HG02870 (cell line): ENCODE results near the gene TAS2R40.
A peak's percentile ranks its signal among the peaks of the same experiment; 100 is the strongest.
"Not testable (repeated sequence)": the region's sequence is repeated elsewhere in the genome, so short reads cannot be mapped to it uniquely, and the experiment has no call there.

Experiments used
- ATAC-seq: cut with Tn5 transposase; IDR thresholded peaks from one replicate; pipeline ENCODE4 v1.9.1; 2021; ENCODE audit warnings: mild to moderate bottlenecking, moderate library complexity; ENCODE audit not compliant: unreplicated experiment

TAS2R40 gene

DNA sequence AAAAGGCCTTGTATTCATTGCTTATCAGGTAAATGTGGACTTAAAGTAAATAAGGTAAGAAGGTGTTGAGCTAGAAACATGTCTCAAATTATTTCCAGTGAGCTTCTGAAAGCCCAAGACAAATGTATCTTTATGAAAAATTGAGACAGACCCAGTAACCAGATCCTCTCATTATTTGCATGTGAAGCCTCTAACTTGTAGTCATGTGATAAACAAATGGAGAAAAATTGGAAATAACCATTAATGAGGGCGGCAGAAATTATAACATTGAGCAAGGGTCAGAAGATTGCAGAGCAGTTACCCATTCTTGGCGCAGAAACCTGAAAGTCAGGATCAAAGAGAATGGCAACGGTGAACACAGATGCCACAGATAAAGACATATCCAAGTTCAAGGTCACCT is at the start of gene TAS2R40:
Gene TAS2R40, plus strand, starts transcription at position 301 of the 400 bp plus-strand sequence. Its CDS starts 42 bp downstream, at position 343.
- no peak for ATAC-seq

GRCh38 chr7:143172354-143172753 is 49.5 kb upstream of the TAS2R40 start:
- no peak for ATAC-seq

GRCh38 chr7:143176128-143176527 is 45.7 kb upstream of the TAS2R40 start:
- no peak for ATAC-seq

- ATAC-seq, result no peak
Observed at GRCh38 chr7:143177374-143178119, 44.3 kb upstream of the TAS2R40 start.

- ATAC-seq, result not testable (repeated sequence)
Observed at GRCh38 chr7:143180771-143181170, 41.1 kb upstream of the TAS2R40 start.

GRCh38 chr7:143181349-143181748 is 40.5 kb upstream of the TAS2R40 start:
- no peak for ATAC-seq

- no peak for ATAC-seq
Observed at GRCh38 chr7:143183024-143183423, 38.8 kb upstream of the TAS2R40 start, which contains the start of gene TAS2R39. Gene TAS2R39 (plus strand): TSS chr7:143183419. CDS start chr7:143183419, 0 bp downstream.

- ATAC-seq, result no peak
Observed at GRCh38 chr7:143185551-143185950, 36.3 kb upstream of the TAS2R40 start.

- ATAC-seq, result no peak
Observed at GRCh38 chr7:143188994-143189393, 32.8 kb upstream of the TAS2R40 start.

- no peak for ATAC-seq
Observed at GRCh38 chr7:143193880-143194279, 28.0 kb upstream of the TAS2R40 start.

GRCh38 chr7:143199040-143199439 is 22.8 kb upstream of the TAS2R40 start:
- no peak for ATAC-seq

GRCh38 chr7:143202161-143202560 is 19.7 kb upstream of the TAS2R40 start:
- no peak for ATAC-seq

GRCh38 chr7:143203386-143203785 is 18.5 kb upstream of the TAS2R40 start:
- ATAC-seq, result no peak

GRCh38 chr7:143205560-143206293 is 16.1 kb upstream of the TAS2R40 start:
- peak; percentile 82 for ATAC-seq

DNA sequence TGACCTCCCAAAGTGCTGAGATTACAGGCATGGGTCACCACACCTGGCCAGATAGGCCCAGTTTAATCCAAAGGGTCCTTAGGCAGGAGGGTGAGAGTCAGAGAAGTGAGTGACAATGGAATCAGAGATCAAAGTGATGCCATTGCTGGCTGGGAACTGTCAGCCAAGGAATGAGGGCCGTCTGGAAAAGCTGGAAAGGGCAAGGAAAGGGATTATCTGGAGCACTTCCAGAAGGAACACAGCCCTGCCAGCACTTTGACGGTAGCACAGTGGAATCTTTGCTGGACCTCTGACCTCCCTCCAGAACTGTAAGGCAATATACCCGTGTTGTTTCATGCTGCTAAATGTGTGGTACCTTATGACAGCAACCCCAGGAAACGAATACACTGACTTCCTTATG is 11.3 kb upstream of the TAS2R40 start:
- no peak for ATAC-seq

DNA sequence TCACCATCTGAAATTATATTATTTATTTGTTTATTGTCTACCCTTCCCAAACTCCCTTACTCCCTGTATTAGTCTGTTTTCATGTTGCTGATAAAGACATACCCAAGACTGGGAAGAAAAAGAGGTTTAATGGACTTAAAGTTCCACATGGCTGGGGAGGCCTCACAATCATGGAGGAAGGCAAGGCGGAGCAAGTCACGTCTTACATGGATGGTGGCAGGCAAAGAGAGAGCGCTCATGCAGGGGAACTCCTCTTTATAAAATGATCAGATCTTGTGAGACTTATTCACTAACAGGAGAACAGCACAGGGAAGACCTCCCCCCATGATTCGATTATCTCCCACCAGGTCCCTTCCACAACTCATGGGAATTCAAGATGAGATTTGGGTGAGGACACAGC is 8.4 kb upstream of the TAS2R40 start:
- not testable (repeated sequence) for ATAC-seq

DNA sequence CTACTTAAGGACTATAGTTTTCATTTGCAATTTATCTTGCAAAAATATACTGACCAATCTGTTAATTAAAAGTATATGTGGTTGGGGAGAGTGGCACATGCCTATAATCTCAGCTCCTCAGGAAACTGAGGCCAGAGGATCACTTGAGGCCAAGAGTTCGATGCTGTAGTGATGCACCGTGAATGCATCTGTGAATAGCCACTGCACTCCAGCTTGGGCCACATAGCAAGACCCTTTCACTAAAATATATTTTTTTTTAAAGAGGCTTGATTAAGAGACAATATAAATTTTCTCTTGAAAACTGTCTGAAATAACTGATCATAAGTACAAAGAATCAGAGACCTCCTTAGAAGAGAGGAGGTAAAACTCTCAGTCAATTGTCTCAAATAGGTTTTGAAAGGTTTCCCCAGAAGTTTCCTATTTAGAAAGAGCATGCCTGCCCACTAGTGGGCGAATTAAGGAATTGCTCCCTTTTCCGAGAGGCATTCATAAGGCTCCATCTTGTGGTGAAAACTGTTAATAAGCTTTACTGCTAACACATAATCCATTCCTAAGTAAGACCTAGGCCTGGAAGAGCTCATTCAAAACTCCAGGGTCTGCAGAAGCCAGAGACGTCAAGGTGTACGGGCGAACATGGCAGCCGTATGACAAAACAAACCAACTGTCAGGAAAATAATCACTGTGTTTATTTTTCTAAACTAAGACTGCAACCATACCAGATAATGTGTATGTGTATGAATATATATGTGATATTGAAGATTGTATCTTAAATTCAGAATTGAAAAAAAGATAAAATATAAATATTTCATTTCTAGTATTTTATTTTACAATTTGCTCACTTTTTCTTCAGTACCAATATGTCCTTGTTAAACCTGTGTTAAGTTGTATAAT is 6.8 kb upstream of the TAS2R40 start:
- peak; percentile 90 for ATAC-seq

DNA sequence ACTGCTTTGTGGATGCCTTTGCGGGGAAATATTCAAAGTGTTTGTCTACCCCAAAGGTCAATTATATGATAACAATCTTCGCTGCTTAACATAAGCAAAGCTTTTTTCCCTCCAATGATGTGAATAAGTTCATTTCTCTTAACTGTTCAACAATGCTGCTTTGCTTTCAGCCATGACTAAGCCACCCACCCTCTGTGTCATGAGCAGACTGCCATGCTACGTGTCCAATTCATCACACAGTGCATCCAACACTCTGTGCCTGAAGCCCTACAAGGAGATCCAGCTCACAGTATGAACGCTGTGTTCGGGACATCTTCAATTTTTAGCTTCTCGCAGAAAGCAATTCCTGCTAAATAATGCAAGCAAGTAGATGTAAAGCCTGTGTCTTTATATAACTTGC is 5.7 kb upstream of the TAS2R40 start:
- ATAC-seq, result no peak

GRCh38 chr7:143216686-143217085 is 5.2 kb upstream of the TAS2R40 start:
- no peak for ATAC-seq

GRCh38 chr7:143217806-143218205 is 4.0 kb upstream of the TAS2R40 start:
- ATAC-seq, result no peak

- no peak for ATAC-seq
Observed at GRCh38 chr7:143221286-143221685, 551 bp upstream of the TAS2R40 start.
